AG10803 (cell line): Measurements from ENCODE around the gene PIEZO1.
"Not testable (repeated sequence)": the region's sequence is repeated elsewhere in the genome, so short reads cannot be mapped to it uniquely, and the experiment has no call there.

Experiments
- DNase-seq: peaks from one replicate; pipeline ENCODE4 v3.0.0; 2010; ENCODE audit warnings: low read depth
- H3K4me3 ChIP-seq: 2 replicates; pipeline ENCODE4 v1.5.1; 2011; ENCODE audit warnings: mild to moderate bottlenecking, low read length, control low read depth
- TF ChIP-seq, protein P1 (sequence below): conservative IDR thresholded peaks from 2 replicates; pipeline ENCODE4 v1.5.1; 2011; ENCODE audit warnings: mild to moderate bottlenecking, low read length, control low read depth, inconsistent platforms

PIEZO1 gene

DNA sequence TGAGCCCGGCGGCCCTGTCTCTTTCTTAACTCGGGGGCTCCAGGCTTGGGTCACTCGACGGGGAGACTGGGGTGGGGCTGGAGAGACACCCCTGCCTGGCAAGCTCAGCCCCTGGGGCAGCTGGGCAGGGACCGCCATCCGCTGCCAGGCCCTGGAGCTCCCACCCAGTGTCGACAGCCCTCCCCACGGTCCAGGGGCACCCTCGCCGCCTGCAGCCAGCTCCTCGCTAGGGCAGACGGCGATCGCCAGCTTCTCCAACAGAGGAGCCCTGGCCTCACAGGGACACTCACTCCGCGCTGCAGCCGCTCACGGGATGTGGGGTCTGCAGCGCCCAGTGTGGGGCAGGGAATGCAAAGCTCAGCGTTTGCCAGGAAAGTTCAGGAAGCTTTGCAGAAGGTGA lies 42.7 kb upstream of the PIEZO1 start:
- no peak for DNase-seq
- no peak overlapping the region for H3K4me3 ChIP-seq
- TF ChIP-seq, protein P1, sequence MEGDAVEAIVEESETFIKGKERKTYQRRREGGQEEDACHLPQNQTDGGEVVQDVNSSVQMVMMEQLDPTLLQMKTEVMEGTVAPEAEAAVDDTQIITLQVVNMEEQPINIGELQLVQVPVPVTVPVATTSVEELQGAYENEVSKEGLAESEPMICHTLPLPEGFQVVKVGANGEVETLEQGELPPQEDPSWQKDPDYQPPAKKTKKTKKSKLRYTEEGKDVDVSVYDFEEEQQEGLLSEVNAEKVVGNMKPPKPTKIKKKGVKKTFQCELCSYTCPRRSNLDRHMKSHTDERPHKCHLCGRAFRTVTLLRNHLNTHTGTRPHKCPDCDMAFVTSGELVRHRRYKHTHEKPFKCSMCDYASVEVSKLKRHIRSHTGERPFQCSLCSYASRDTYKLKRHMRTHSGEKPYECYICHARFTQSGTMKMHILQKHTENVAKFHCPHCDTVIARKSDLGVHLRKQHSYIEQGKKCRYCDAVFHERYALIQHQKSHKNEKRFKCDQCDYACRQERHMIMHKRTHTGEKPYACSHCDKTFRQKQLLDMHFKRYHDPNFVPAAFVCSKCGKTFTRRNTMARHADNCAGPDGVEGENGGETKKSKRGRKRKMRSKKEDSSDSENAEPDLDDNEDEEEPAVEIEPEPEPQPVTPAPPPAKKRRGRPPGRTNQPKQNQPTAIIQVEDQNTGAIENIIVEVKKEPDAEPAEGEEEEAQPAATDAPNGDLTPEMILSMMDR: no peak

DNA sequence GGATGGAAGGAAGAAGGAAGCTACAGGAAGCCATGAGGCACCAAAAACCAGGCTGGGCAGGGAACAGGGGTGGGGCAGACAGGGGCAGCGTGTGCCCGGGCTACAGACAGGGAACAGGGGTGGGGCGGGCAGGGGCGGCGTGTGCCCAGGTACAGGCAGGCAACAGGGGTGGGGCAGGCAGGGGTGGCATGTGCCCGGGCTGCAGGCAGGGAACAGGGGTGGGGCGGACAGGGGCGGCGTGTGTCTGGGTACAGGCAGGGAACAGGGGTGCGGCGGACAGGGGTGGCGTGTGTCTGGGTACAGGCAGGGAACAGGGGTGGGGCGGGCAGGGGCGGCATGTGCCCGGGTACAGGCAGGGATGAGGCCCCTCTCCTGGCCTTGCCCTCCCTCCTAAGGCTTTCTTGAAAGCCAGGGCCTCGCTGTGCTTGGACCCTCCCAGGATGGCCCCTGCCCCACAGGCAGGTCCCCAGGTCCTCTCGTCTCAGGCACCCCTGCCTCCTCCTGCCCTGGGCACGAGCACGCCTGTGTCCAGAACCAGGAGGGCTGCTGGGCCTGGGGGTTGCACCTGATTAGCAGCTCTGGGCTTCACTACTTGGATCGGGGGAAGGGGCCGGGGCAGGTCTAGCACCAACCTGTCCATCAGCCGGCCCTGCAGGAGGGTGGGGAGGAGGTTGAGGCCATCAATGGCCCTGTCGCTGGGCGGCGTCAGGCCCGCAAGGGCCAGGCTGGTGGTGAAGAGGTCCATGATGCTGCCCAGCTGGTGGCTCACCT lies 41.2 kb upstream of the PIEZO1 start:
- TF ChIP-seq, protein P1: no peak
- no peak overlapping the region for H3K4me3 ChIP-seq
- no peak for DNase-seq

DNA sequence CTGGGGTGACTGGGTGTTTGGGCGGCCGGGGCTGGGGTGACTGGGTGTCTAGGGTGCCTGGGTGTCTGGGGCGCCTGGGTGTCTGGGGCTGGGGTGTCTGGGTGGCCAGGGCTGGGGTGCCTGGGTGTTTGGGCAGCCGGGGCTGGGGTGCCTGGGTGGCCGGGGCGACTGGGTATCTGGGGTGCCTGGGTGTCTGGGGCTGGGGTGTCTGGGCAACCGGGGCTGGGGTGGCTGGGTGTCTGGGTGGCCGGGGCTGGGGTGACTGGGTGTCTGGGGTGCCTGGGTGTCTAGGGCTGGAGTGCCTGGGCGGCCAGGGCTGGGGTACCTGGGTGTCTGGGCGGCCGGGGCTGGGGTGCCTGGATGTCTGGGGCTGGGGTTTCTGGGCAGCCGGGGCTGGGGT lies 40.1 kb upstream of the PIEZO1 start:
- TF ChIP-seq, protein P1: no peak
- DNase-seq: no peak
- no peak overlapping the region for H3K4me3 ChIP-seq

DNA sequence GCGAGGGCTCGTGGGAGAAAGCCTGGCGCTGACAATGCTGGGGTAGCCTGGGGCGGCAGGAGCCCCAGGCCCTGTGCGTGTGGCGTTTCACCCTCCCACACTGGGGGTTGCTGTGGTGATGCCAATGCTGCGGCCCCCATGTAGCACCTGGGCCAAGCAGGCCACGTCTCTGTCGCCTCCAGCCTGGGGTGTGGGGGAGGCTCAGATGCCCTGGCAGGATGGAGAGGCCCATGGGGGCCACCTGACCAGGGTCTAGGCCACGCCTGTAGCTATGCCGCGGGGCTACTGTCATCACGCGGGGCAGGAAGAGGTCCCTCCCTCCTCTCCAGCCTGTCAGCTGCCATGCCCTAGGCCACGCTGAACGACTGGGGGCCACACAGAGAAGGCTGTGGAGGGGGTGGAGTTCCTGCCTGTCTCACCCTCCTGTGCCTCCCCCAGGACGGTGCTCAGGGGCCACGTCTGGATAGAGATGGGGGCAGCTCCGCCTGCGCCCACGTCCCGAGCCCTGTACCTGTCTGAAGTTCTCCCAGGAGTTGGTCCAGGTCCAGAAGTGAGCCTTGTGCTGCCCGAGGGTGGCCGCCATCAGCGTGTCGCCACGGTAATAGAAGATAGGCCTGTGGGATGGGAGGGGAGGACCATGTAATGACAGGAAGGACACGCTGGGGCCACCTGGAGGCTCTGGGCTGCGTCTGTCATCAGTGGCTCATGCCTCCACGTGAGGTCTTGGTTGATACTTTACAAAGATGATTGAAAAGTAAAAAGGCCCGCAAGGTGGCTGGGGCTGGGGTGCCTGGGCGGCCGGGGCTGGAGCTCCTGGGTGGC lies 39.4 kb upstream of the PIEZO1 start:
- no peak overlapping the region for H3K4me3 ChIP-seq
- TF ChIP-seq, protein P1: no peak

DNA sequence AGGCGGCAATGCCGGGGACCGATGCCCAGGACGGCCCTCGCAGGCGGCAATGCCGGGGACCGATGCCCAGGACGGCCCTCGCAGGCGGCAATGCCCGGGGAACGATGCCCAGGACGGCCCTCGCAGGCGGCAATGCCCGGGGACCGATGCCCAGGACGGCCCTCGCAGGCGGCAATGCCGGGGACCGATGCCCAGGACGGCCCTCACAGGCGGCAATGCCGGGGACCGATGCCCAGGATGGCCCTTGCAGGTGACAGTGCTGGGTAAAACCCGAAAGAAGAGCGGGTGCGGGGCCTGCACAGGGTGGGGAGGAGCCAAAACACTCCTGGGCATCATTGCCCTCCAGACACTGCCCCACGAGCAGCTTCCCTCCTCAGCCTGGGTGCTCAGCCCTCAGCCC lies 38.6 kb upstream of the PIEZO1 start:
- not testable (repeated sequence) for H3K4me3 ChIP-seq, DNase-seq

More for the DNA sequence above, 39.4 kb upstream of the PIEZO1 start:
- DNase-seq: no peak

DNA sequence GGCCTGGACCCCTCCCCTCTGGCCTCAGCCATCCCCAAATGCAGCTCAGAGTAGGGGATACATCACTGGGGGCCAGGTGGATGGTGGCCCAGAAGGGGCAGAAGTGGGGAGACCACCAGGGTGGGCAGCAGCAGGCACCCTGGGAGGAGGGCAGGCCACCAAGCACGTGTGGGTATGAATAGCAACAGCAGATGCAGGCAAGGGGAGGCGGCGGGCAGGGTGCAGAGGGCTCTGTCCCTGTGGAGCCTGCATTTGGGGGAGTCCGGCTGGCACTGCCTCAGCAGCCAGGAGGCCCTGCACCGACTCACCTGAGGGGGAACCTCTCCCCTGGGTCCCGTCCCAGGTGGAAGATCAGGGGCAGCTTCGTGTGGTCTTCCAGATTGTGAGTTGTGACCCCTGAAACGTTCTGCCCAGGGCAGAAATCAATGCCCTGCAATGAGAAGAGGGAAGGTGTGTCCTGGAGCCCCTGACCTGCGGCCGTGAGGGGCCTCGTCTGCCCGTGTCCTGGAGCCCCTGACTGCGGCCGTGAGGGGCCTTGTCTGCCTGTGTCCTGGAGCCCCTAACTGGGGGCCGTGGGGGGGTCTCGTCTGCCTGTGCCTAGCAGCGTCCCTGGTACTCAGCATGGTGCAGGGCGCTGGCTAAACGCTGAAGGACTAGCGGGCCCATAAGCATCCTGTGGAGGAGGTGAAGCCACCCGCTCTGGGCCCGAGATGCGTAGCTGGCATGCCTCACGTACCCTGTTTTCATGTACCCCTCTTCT lies 37.4 kb upstream of the PIEZO1 start:
- DNase-seq: no peak
- TF ChIP-seq, protein P1: no peak
- H3K4me3 ChIP-seq: no peak overlapping the region

DNA sequence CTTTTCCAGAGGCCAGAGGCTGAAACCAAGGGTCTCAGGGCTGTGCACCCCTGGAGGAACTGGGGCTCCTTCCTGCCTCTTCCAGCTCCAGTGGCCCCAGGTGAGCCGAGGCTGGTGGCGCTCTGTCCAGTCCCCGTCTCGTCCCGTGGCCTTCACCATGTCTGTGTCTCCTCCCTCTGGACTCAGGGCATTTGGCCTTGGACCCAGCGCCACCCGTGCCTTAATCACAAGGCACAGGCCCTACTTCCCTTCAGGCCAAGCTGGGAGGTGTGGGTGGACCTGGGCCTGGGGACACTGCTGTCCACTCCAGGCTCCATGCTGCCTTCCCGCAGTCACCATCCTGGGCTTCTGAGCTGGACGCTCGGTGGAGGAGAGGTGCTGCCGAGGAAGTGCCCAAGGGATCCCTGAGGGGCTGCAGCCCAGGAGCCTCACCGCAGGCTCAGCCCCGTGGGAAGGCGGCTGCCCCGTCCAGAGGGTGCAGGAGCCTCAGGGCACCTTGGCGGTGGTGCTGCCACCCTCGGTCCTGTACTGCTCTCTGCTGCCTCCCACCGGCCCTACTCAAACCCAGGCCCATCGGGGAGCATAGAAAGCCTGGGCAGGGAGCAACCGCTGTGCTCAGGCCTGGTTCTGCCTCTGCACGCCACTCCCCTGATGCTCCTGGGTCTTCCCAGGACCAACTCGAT lies 36.3 kb upstream of the PIEZO1 start:
- H3K4me3 ChIP-seq: no peak overlapping the region
- no peak for DNase-seq
- TF ChIP-seq, protein P1: no peak
